A673 (cell line): ENCODE results near the gene ASTN2.

ENCODE experiments used
- CTCF ChIP-seq: fragments of 300-800, 200-600 bp; sonication (generic); conservative IDR thresholded peaks from 2 replicates; pipeline ENCODE4 v1.5.1; 2017; ENCODE audit warnings: low read depth, mild to moderate bottlenecking, antibody characterized with exemption, low read length, moderate library complexity, mixed read lengths
- EZH2 ChIP-seq: fragments of 200-600 bp; sonication (generic); IDR thresholded peaks from 2 replicates; pipeline ENCODE4 v1.6.1; 2017; ENCODE audit warnings: borderline replicate concordance, low read depth, mild to moderate bottlenecking, mixed read lengths, antibody characterized with exemption, low read length; ENCODE audit not compliant: poor library complexity, severe bottlenecking

DNA sequence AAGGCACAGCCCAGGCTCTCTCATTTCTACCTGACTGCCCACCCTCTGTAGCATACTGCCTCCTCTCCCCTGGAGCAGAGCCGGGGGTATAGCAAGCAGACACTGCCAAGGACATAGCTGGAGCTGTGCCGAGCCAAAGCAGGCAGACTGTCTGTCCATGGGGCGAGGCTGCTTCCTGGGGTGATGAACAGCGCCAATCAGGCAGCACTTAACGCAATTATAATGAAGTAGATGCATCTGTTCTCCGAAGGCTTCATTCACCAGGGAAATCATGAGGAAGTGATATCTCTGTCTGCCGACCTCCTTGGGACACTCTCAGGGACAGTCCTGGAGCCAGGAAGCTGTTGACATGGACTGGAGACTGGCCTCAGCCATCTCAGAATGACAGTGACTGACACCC lies 230.7 kb downstream of the ASTN2 start:
- TF ChIP-seq CTCF (no peak), EZH2 (no peak)
